K562 (cell line): ENCODE results near the gene GADD45GIP1. TPM values are rescaled to one million over a fixed set of nuclear protein-coding genes. Genes with fewer than 3 reads are reported as not detected.

Experiments
- BCL6 ChIP-seq: fragments of 250-450 bp; sonication (Bioruptor Pico); IDR thresholded peaks from 2 replicates; pipeline ENCODE4 v1.4.0; 2020
- CC2D1A ChIP-seq: fragments of 450-650 bp; IDR thresholded peaks from 2 replicates; pipeline ENCODE4 v1.6.1; 2017; ENCODE audit warnings: mild to moderate bottlenecking
- ELF2 ChIP-seq: fragments of 250-450 bp; sonication (Bioruptor Pico); IDR thresholded peaks from 2 replicates; pipeline ENCODE4 v1.5.0; 2021; ENCODE audit warnings: mild to moderate bottlenecking
- ETS2 ChIP-seq: IDR thresholded peaks from 2 replicates; pipeline ENCODE4 v1.6.1; 2016; ENCODE audit warnings: borderline replicate concordance, missing genetic modification characterization, mild to moderate bottlenecking, moderate library complexity, missing compliant biosample characterization; ENCODE audit not compliant: poor library complexity, severe bottlenecking
- MYC ChIP-seq, 2 experiments: fragments of 250-450 bp in 1 of 2; sonication (Bioruptor Pico) in 1 of 2; IDR thresholded peaks; 2 replicates each; pipeline versions ENCODE4 v1.5.1 to v1.6.1; 2012 to 2021; ENCODE audit warnings: low read depth in 2 of 2, borderline replicate concordance in 1 of 2, improper control_type of control experiment in 1 of 2, low read length in 1 of 2, mild to moderate bottlenecking in 1 of 2, moderate library complexity in 1 of 2
- NR2C1 ChIP-seq, 2 experiments: fragments of 450-650 bp; IDR thresholded peaks; 2 replicates each; pipeline ENCODE4 v1.6.1; 2017; ENCODE audit warnings: mild to moderate bottlenecking in 2 of 2, antibody characterized with exemption in 1 of 2, inconsistent platforms in 1 of 2, missing compliant biosample characterization in 1 of 2, missing genetic modification characterization in 1 of 2
- POLR2H ChIP-seq: IDR thresholded peaks from 2 replicates; pipeline ENCODE4 v1.6.1; 2016; ENCODE audit warnings: missing genetic modification characterization, low read depth, mild to moderate bottlenecking, control low read depth, missing compliant biosample characterization, moderate library complexity
- RBM14 ChIP-seq: fragments of 200-400 bp; formaldehyde crosslinking; IDR thresholded peaks from 2 replicates; pipeline ENCODE4 v1.6.1; 2018; ENCODE audit warnings: low read depth, mild to moderate bottlenecking, low read length, moderate library complexity, borderline replicate concordance; ENCODE audit not compliant: insufficient read depth
- RBM39 ChIP-seq: fragments of 200-400 bp; formaldehyde crosslinking; optimal IDR thresholded peaks from 2 replicates; pipeline ENCODE3; 2018; ENCODE audit warnings: low read depth, low read length
- SMARCA4 ChIP-seq: fragments of 450-650 bp; IDR thresholded peaks from 2 replicates; pipeline ENCODE4 v1.6.1; 2016
- SMARCA5 ChIP-seq: fragments of 450-650 bp; IDR thresholded peaks from 2 replicates; pipeline ENCODE4 v1.6.1; 2016
- SRF ChIP-seq, 2 experiments: fragments of 250-450, 450-650 bp in 1 of 2; sonication (Bioruptor Pico) in 1 of 2; sonication (generic) in 1 of 2; formaldehyde crosslinking; IDR thresholded peaks; 2 replicates each; pipeline versions ENCODE4 v1.5.0 to v1.5.1; 2020 to 2022; ENCODE audit warnings: mild to moderate bottlenecking in 1 of 2, missing genetic modification reagents in 1 of 2
- TCF7 ChIP-seq: sonication (generic); IDR thresholded peaks from 2 replicates; pipeline ENCODE4 v1.6.1; 2016; ENCODE audit warnings: antibody characterized with exemption, borderline replicate concordance
- ZNF263 ChIP-seq: sonication (generic); formaldehyde crosslinking; IDR thresholded peaks from 2 replicates; pipeline ENCODE4 v1.8.0; 2022; ENCODE audit warnings: mild to moderate bottlenecking, missing genetic modification reagents, borderline replicate concordance
- ZSCAN32 ChIP-seq: fragments of 450-650 bp; formaldehyde crosslinking; IDR thresholded peaks from 2 replicates; pipeline ENCODE4 v1.4.0; 2020; ENCODE audit warnings: mild to moderate bottlenecking, moderate library complexity
- polyA plus RNA-seq, 8 experiments: library from polyadenylated mRNA; depleted of rRNA in 4 of 8; stranded (reverse) in 5 of 8; unstranded in 3 of 8; fragments of >200 nt; fragmentation: Nextera tagmentation in 2 of 8; fragmentation: Illumina TruSeq in 1 of 8; extraction: Ambion mirVana in 2 of 8; extraction: Trizol in 1 of 8; gene quantifications; 2 replicates each; pipeline versions ENCODE4 v1.2.1 to v1.2.3, GENCODE V29; 2011 to 2014; ENCODE audit warnings: inconsistent platforms in 1 of 8, missing spikeins in 1 of 8
- total RNA-seq, 7 experiments: library from RNA; depleted of rRNA in 6 of 7; stranded (reverse); fragments of >200 nt in 6 of 7; fragmentation: Illumina TruSeq in 2 of 7; extraction: Trizol in 2 of 7; gene quantifications; 2 replicates each; pipeline versions ENCODE4 v1.2.1 to v1.2.3, GENCODE V29; 2011 to 2021; ENCODE audit warnings: low replicate concordance in 1 of 7
- TF ChIP-seq, protein P1 (sequence below): fragments of 450-650 bp; IDR thresholded peaks from 2 replicates; pipeline ENCODE4 v1.7.1; 2018; ENCODE audit warnings: mild to moderate bottlenecking, low read depth; ENCODE audit not compliant: partially characterized antibody
- TF ChIP-seq, protein P2 (sequence below): fragments of 450-650 bp; IDR thresholded peaks from one replicate; pipeline ENCODE4 v1.6.1; 2018; ENCODE audit warnings: mild to moderate bottlenecking, moderate library complexity; ENCODE audit not compliant: partially characterized antibody
- TF ChIP-seq, protein P3 (sequence below): fragments of 250-450 bp; sonication (Bioruptor Pico); IDR thresholded peaks from 2 replicates; pipeline ENCODE4 v1.4.0; 2020; ENCODE audit warnings: mild to moderate bottlenecking, moderate library complexity

The GADD45GIP1 gene
- total and polyA plus RNA-seq, 9 of the 15 experiments (the other 6 are each of a cell fraction or from before 2014, with no cell fraction given), result 5.1 to 161 (median 29.2) TPM

DNA sequence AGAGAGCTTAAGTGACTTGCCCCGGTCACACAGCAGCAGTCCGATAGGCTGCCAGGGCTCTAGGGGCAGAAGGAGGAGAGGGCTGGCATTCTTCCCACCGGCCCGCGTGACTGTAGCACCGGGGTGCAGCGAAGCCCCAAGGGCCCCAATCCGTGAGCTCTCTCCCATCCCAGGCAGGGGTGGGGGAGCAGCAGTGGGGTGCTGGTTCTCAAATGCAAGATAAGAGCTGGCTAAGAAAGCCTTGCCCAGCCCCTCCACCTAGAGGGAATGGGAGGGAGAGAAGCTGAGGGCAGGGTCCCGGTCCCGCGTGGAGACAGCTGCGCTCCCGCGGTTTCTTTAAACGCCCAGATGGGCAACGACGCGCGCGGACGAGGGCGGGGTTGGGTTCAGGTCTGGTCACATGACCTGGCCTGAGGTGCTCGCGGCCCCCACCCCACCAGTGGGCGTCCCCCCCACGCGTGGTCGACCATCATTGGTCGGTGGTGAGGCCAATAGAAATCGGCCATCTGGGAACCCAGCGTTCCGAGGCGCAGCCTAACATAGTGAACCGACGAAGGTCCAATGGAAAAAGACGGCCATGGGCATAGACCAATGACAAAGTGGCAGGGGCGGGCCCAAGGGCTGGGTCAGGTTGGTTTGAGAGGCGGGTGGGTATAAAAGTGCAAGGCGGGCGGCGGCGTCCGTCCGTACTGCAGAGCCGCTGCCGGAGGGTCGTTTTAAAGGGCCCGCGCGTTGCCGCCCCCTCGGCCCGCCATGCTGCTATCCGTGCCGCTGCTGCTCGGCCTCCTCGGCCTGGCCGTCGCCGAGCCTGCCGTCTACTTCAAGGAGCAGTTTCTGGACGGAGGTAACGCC, 18.9 kb downstream of the GADD45GIP1 start, which contains the start of gene CALR (continued):
- TF ChIP-seq, protein P1, sequence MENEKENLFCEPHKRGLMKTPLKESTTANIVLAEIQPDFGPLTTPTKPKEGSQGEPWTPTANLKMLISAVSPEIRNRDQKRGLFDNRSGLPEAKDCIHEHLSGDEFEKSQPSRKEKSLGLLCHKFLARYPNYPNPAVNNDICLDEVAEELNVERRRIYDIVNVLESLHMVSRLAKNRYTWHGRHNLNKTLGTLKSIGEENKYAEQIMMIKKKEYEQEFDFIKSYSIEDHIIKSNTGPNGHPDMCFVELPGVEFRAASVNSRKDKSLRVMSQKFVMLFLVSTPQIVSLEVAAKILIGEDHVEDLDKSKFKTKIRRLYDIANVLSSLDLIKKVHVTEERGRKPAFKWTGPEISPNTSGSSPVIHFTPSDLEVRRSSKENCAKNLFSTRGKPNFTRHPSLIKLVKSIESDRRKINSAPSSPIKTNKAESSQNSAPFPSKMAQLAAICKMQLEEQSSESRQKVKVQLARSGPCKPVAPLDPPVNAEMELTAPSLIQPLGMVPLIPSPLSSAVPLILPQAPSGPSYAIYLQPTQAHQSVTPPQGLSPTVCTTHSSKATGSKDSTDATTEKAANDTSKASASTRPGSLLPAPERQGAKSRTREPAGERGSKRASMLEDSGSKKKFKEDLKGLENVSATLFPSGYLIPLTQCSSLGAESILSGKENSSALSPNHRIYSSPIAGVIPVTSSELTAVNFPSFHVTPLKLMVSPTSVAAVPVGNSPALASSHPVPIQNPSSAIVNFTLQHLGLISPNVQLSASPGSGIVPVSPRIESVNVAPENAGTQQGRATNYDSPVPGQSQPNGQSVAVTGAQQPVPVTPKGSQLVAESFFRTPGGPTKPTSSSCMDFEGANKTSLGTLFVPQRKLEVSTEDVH, result peak; percentile 69
- TF ChIP-seq ZSCAN32 (CRISPR knock-in tag) (peak; percentile 7; the same call in 1 of the 2 replicates), ZNF263 (no peak), MYC (IDR thresholded peaks at IDR 0.05; ENCODE audit: low read depth, low read length) (peak; percentile 38), MYC (CRISPR knock-in tag; IDR thresholded peaks at IDR 0.05; ENCODE audit: borderline replicate concordance, low read depth) (peak; percentile 15; the same call in 1 of the 2 replicates), BCL6 (CRISPR knock-in tag) (no peak), NR2C1 (IDR thresholded peaks at IDR 0.05) (peak; percentile 46; the same call in 1 of the 2 replicates), NR2C1 (tag; IDR thresholded peaks at IDR 0.05) (no peak), SMARCA4 (peak; percentile 39; the same call in 1 of the 2 replicates), RBM39 (peak; percentile 29), ELF2 (CRISPR knock-in tag) (peak; percentile 47; the same call in 1 of the 2 replicates), ETS2 (tag) (no peak), SRF (CRISPR knock-in tag; IDR thresholded peaks at IDR 0.05) (peak in 1 of 2 experiments; percentile 31; a peak in 1 of 4 replicates), RBM14 (peak; percentile 64; the same call in 1 of the 2 replicates), TCF7 (peak; percentile 78; the same call in 1 of the 2 replicates), CC2D1A (0 out of 2 replicates have a peak, but pooled peaks have one; percentile 32), SMARCA5 (peak; percentile 92), POLR2H (peak; percentile 98)
- TF ChIP-seq, protein P2, sequence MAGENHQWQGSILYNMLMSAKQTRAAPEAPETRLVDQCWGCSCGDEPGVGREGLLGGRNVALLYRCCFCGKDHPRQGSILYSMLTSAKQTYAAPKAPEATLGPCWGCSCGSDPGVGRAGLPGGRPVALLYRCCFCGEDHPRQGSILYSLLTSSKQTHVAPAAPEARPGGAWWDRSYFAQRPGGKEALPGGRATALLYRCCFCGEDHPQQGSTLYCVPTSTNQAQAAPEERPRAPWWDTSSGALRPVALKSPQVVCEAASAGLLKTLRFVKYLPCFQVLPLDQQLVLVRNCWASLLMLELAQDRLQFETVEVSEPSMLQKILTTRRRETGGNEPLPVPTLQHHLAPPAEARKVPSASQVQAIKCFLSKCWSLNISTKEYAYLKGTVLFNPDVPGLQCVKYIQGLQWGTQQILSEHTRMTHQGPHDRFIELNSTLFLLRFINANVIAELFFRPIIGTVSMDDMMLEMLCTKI, result no peak
- TF ChIP-seq, protein P3, sequence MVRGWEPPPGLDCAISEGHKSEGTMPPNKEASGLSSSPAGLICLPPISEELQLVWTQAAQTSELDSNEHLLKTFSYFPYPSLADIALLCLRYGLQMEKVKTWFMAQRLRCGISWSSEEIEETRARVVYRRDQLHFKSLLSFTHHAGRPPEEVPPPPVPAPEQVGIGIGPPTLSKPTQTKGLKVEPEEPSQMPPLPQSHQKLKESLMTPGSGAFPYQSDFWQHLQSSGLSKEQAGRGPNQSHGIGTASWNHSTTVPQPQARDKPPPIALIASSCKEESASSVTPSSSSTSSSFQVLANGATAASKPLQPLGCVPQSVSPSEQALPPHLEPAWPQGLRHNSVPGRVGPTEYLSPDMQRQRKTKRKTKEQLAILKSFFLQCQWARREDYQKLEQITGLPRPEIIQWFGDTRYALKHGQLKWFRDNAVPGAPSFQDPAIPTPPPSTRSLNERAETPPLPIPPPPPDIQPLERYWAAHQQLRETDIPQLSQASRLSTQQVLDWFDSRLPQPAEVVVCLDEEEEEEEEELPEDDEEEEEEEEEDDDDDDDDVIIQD, result no peak
